GM23338 (cell line): ENCODE measurements around the gene MAP4K4. TPM values are rescaled to one million over a fixed set of nuclear protein-coding genes. Genes with fewer than 3 reads are reported as not detected.
"Not testable (repeated sequence)": the region's sequence is repeated elsewhere in the genome, so short reads cannot be mapped to it uniquely, and the experiment has no call there.

Experiments used
- ATAC-seq: fragments of 200-7000 bp; cut with Tn5 transposase; 3 replicates; pipeline ENCODE4 v1.9.1; 2020
- DNase-seq: peaks from one replicate; pipeline ENCODE4 v3.0.0-alpha.2; 2015; ENCODE audit warnings: low spot score
- H2AFZ ChIP-seq: fragments of 200-600 bp; sonication (generic); 2 replicates; pipeline ENCODE4 v1.8.0; 2016; ENCODE audit warnings: antibody characterized with exemption, mild to moderate bottlenecking, moderate library complexity
- H3F3A ChIP-seq: fragments of 200-600 bp; sonication (generic); replicated peaks from 2 replicates; pipeline ENCODE4 v1.8.0; 2017; ENCODE audit warnings: antibody characterized with exemption, mixed run types, low read depth
- H3K27ac ChIP-seq: fragments of 200-600 bp; sonication (generic); 2 replicates; pipeline ENCODE4 v1.6.1; 2016; ENCODE audit warnings: low read depth
- H3K27me3 ChIP-seq: fragments of 200-600 bp; sonication (generic); 2 replicates; pipeline ENCODE4 v1.8.0; 2016; ENCODE audit warnings: mild to moderate bottlenecking, mixed run types, moderate library complexity; ENCODE audit not compliant: insufficient read depth
- H3K36me3 ChIP-seq: fragments of 200-600 bp; sonication (generic); 2 replicates; pipeline ENCODE4 v1.8.0; 2016; ENCODE audit warnings: mild to moderate bottlenecking; ENCODE audit not compliant: insufficient read depth
- H3K4me1 ChIP-seq: fragments of 200-600 bp; sonication (generic); 2 replicates; pipeline ENCODE4 v1.8.0; 2016; ENCODE audit warnings: mild to moderate bottlenecking, moderate library complexity; ENCODE audit not compliant: insufficient read depth
- H3K4me2 ChIP-seq: fragments of 200-600 bp; sonication (generic); 2 replicates; pipeline ENCODE4 v1.7.1; 2017; ENCODE audit warnings: mixed run types
- H3K4me3 ChIP-seq: fragments of 200-600 bp; sonication (generic); 2 replicates; pipeline ENCODE4 v1.6.1; 2016; ENCODE audit warnings: mixed run types
- H3K79me2 ChIP-seq: fragments of 200-600 bp; sonication (generic); replicated peaks from 2 replicates; pipeline ENCODE4 v1.8.0; 2017; ENCODE audit warnings: mild to moderate bottlenecking; ENCODE audit not compliant: insufficient read depth
- H3K9me2 ChIP-seq: fragments of 200-600 bp; sonication (generic); 2 replicates; pipeline ENCODE4 v1.8.0; 2017; ENCODE audit not compliant: insufficient read depth
- H4K20me1 ChIP-seq: fragments of 200-600 bp; sonication (generic); replicated peaks from 2 replicates; pipeline ENCODE4 v1.8.0; 2017; ENCODE audit warnings: mild to moderate bottlenecking; ENCODE audit not compliant: insufficient read depth
- H3K27ac Mint-ChIP-seq: 2 replicates; pipeline ENCODE4 v1.8.0; 2020; ENCODE audit warnings: inconsistent platforms, mild to moderate bottlenecking, moderate library complexity, mixed read lengths
- H3K27me3 Mint-ChIP-seq: 3 replicates; pipeline ENCODE4 v1.8.0; 2022; ENCODE audit warnings: low read depth, mild to moderate bottlenecking, moderate library complexity, mixed read lengths, inconsistent platforms; ENCODE audit not compliant: insufficient read depth, poor library complexity
- H3K36me3 Mint-ChIP-seq: 3 replicates; pipeline ENCODE4 v1.8.0; 2021; ENCODE audit warnings: low read depth, mild to moderate bottlenecking, inconsistent platforms, moderate library complexity, mixed read lengths
- H3K4me1 Mint-ChIP-seq: 3 replicates; pipeline ENCODE4 v1.8.0; 2020; ENCODE audit warnings: mild to moderate bottlenecking, inconsistent platforms, mixed read lengths
- H3K4me3 Mint-ChIP-seq: 3 replicates; pipeline ENCODE4 v1.8.0; 2021; ENCODE audit warnings: moderate library complexity, mild to moderate bottlenecking, inconsistent platforms, mixed read lengths
- H3K9me3 Mint-ChIP-seq: 3 replicates; pipeline ENCODE4 v1.8.0; 2020; ENCODE audit warnings: moderate library complexity, mild to moderate bottlenecking, inconsistent platforms, mixed read lengths
- CREB1 ChIP-seq: fragments of 250-450 bp; sonication (Bioruptor Pico); IDR thresholded peaks from 2 replicates; pipeline ENCODE4 v1.5.0; 2020; ENCODE audit warnings: low read depth, mild to moderate bottlenecking, moderate library complexity
- CTCF ChIP-seq, 2 experiments: fragments of 200-600 bp in 1 of 2; sonication (generic) in 1 of 2; conservative IDR thresholded peaks; 2 replicates each; pipeline versions ENCODE4 v1.5.1 to v1.6.1; 2016 to 2017; ENCODE audit warnings: antibody characterized with exemption in 2 of 2, low read depth in 2 of 2, mild to moderate bottlenecking in 2 of 2, moderate library complexity in 1 of 2
- EZH2phosphoT487 ChIP-seq: fragments of 200-600 bp; sonication (generic); IDR thresholded peaks from one replicate; pipeline ENCODE4 v1.8.1; 2018; ENCODE audit warnings: antibody characterized with exemption; ENCODE audit not compliant: unreplicated experiment
- JUNB ChIP-seq: IDR thresholded peaks from one replicate; pipeline ENCODE4 v1.6.1; 2016; ENCODE audit warnings: antibody characterized with exemption; ENCODE audit not compliant: unreplicated experiment
- STAT1 ChIP-seq: IDR thresholded peaks from one replicate; pipeline ENCODE4 v1.6.1; 2016; ENCODE audit warnings: antibody characterized with exemption; ENCODE audit not compliant: unreplicated experiment
- ZNF114 ChIP-seq: fragments of 250-450 bp; sonication (Bioruptor Pico); IDR thresholded peaks from 2 replicates; pipeline ENCODE4 v1.5.0; 2020; ENCODE audit warnings: mild to moderate bottlenecking, moderate library complexity
- ZNF462 ChIP-seq: fragments of 250-450 bp; sonication (Bioruptor Pico); IDR thresholded peaks from 2 replicates; pipeline ENCODE4 v1.5.0; 2020; ENCODE audit warnings: mild to moderate bottlenecking, moderate library complexity
- polyA plus RNA-seq: library from polyadenylated mRNA; unstranded; fragments of >200 nt; fragmentation: Nextera tagmentation; extraction: Ambion mirVana; gene quantifications from 2 replicates; pipeline ENCODE4 v1.2.1, GENCODE V29; 2016
- total RNA-seq: library from RNA; depleted of rRNA; stranded (reverse); fragments of >200 nt; shearing (Covaris generic); gene quantifications from 2 replicates; pipeline ENCODE4 v1.2.3, GENCODE V29; 2014
- TF ChIP-seq, protein P1 (sequence below): IDR thresholded peaks from one replicate; pipeline ENCODE4 v1.6.1; 2018; ENCODE audit warnings: antibody characterized with exemption; ENCODE audit not compliant: unreplicated experiment

Gene MAP4K4
- total and polyA plus RNA-seq, 2 experiments from 2014 or later = 34.6 to 99.2 TPM

DNA sequence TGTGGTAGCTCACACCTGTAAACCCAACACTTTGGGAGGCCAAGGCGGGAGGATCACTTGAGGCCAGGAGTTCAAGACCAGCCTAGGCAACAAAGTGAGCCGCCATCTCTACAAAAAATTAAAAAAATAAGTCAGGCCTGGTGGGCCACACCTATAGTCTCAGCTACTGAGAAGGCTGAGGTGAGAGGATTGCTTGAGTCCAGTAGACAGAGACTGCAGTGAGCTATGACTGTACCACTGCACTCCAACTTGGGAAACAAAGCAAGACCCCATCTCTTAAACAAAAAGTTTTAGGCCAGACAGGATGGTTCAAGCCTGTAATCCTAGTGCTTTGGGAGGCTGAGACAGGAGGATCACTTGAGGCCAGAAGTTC lies 224.4 kb downstream of the MAP4K4 start:
- TF ChIP-seq EZH2phosphoT487 (no peak), CREB1 (CRISPR knock-in tag) (no peak), STAT1 (no peak), ZNF462 (no peak), ZNF114 (CRISPR knock-in tag) (no peak), JUNB (no peak), CTCF (conservative IDR thresholded peaks at IDR 0.05; ENCODE audit: low read depth in 2 of 2) (no peak)
- TF ChIP-seq, protein P1, sequence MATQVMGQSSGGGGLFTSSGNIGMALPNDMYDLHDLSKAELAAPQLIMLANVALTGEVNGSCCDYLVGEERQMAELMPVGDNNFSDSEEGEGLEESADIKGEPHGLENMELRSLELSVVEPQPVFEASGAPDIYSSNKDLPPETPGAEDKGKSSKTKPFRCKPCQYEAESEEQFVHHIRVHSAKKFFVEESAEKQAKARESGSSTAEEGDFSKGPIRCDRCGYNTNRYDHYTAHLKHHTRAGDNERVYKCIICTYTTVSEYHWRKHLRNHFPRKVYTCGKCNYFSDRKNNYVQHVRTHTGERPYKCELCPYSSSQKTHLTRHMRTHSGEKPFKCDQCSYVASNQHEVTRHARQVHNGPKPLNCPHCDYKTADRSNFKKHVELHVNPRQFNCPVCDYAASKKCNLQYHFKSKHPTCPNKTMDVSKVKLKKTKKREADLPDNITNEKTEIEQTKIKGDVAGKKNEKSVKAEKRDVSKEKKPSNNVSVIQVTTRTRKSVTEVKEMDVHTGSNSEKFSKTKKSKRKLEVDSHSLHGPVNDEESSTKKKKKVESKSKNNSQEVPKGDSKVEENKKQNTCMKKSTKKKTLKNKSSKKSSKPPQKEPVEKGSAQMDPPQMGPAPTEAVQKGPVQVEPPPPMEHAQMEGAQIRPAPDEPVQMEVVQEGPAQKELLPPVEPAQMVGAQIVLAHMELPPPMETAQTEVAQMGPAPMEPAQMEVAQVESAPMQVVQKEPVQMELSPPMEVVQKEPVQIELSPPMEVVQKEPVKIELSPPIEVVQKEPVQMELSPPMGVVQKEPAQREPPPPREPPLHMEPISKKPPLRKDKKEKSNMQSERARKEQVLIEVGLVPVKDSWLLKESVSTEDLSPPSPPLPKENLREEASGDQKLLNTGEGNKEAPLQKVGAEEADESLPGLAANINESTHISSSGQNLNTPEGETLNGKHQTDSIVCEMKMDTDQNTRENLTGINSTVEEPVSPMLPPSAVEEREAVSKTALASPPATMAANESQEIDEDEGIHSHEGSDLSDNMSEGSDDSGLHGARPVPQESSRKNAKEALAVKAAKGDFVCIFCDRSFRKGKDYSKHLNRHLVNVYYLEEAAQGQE = no peak
- no peaks in the 10 kb centered on the region for H3F3A ChIP-seq
- peaks cover 24% of the 10 kb centered on the region for H3K36me3 Mint-ChIP-seq
- no peak overlapping the region for H3K4me2 ChIP-seq
- no peak overlapping the region for H3K27ac Mint-ChIP-seq
- DNase-seq (no peak), ATAC-seq (no peak)
- H3K9me3 Mint-ChIP-seq = peaks cover 46% of the 10 kb centered on the region
- no peaks in the 10 kb centered on the region for H3K9me2 ChIP-seq
- no peaks in the 10 kb centered on the region for H3K79me2 ChIP-seq
- H3K4me1 Mint-ChIP-seq = no peaks in the 10 kb centered on the region
- H3K27ac ChIP-seq = no peak overlapping the region
- H3K27me3 ChIP-seq = no peaks in the 10 kb centered on the region
- no peaks in the 10 kb centered on the region for H4K20me1 ChIP-seq
- H3K4me3 Mint-ChIP-seq = no peak overlapping the region
- H3K36me3 ChIP-seq = peaks cover 4% of the 10 kb centered on the region; the same call in 1 of the 2 replicates
- H3K27me3 Mint-ChIP-seq = peaks cover 3% of the 10 kb centered on the region
- no peaks in the 10 kb centered on the region for H3K4me1 ChIP-seq
- H3K4me3 ChIP-seq = no peak overlapping the region
- H2AFZ ChIP-seq = no peak overlapping the region

DNA sequence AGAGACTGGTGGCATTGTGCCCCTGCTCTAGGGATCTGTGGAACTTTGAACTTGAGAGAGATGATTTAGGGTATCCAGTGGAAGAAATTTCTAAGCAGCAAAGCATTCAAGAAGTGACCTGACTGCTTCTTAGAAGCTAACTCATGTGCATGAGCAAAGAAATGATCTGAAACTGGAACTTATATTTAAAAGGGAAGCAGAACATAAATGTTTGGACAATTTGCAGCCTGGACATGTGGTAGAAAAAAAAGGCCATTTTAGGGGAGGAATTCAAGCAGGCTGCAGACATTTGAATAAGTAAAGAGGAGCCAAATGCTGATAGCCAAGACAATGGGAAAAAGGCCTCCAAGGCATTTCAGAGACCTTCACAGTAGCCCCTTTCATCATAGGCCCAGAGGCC lies 226.8 kb downstream of the MAP4K4 start:
- H3K79me2 ChIP-seq, H3K4me3 ChIP-seq, H3K36me3 ChIP-seq, H3K4me1 Mint-ChIP-seq, H3K9me2 ChIP-seq, H3K27me3 ChIP-seq, H4K20me1 ChIP-seq, H3K27ac ChIP-seq, H3K4me3 Mint-ChIP-seq, H3K27me3 Mint-ChIP-seq, H3K4me1 ChIP-seq, H3F3A ChIP-seq, H2AFZ ChIP-seq, ATAC-seq, H3K27ac Mint-ChIP-seq, H3K4me2 ChIP-seq, DNase-seq: not testable (repeated sequence)
- peaks cover 37% of the 10 kb centered on the region for H3K36me3 Mint-ChIP-seq
- H3K9me3 Mint-ChIP-seq = peaks cover 64% of the 10 kb centered on the region
